Fibroblast of lung (primary cell): ENCODE results near the gene RAB27B.

Experiments
- EZH2 ChIP-seq: IDR thresholded peaks from 2 replicates; pipeline ENCODE4 v1.5.1; 2012; ENCODE audit warnings: low read length, control low read depth, mild to moderate bottlenecking; ENCODE audit errors: missing control alignments
- TF ChIP-seq, protein P1 (sequence below), 2 donors: IDR thresholded peaks in 1 of 2; conservative IDR thresholded peaks in 1 of 2; 1 replicate in 1 of 2; 2 replicates in 1 of 2; pipeline ENCODE4 v1.5.1; 2011 to 2012; ENCODE audit warnings: low read length in 2 of 2, control low read depth in 1 of 2, inconsistent platforms in 1 of 2, low read depth in 1 of 2, mild to moderate bottlenecking in 1 of 2

DNA sequence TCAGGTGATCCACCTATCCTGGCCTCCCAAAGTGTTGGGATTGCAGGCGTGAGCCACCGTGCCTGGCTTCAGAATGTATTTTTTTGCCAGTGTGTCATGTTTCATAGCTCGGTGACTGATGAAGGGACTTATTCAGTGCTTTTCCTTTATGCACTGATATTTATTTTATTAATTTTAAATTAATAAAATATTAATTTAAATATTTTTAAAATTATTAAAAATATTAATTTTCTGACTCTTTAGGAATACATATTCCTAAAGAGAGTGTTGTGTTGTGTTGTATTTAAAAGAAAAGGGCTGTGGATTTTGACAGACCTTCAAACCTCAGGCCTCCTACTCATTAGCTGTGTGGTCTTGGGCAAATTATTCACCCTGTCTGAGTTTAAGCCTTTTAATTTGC is 22.3 kb downstream of the RAB27B start:
- TF ChIP-seq, protein P1, sequence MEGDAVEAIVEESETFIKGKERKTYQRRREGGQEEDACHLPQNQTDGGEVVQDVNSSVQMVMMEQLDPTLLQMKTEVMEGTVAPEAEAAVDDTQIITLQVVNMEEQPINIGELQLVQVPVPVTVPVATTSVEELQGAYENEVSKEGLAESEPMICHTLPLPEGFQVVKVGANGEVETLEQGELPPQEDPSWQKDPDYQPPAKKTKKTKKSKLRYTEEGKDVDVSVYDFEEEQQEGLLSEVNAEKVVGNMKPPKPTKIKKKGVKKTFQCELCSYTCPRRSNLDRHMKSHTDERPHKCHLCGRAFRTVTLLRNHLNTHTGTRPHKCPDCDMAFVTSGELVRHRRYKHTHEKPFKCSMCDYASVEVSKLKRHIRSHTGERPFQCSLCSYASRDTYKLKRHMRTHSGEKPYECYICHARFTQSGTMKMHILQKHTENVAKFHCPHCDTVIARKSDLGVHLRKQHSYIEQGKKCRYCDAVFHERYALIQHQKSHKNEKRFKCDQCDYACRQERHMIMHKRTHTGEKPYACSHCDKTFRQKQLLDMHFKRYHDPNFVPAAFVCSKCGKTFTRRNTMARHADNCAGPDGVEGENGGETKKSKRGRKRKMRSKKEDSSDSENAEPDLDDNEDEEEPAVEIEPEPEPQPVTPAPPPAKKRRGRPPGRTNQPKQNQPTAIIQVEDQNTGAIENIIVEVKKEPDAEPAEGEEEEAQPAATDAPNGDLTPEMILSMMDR (conservative IDR thresholded peaks at IDR 0.05 in 1 of 2, IDR thresholded peaks at IDR 0.05 in 1 of 2; ENCODE audit: low read depth in 1 of 2, low read length in 2 of 2), result no peak
- TF ChIP-seq EZH2, result no peak
